GM21825 (cell line): ENCODE measurements around the gene MAP7D1.
A peak's percentile ranks its signal among the peaks of the same experiment; 100 is the strongest.
"Not testable (repeated sequence)": the region's sequence is repeated elsewhere in the genome, so short reads cannot be mapped to it uniquely, and the experiment has no call there.

Experiments used
- ATAC-seq: cut with Tn5 transposase; IDR thresholded peaks from one replicate; pipeline ENCODE4 v1.9.1; 2021; ENCODE audit warnings: mild to moderate bottlenecking, moderate library complexity; ENCODE audit not compliant: unreplicated experiment

The MAP7D1 gene

GRCh38 chr1:36199934-36200741, 44.2 kb downstream of the MAP7D1 start:
- ATAC-seq = no peak

- ATAC-seq = no peak
Observed at GRCh38 chr1:36203027-36203553, 47.1 kb downstream of the MAP7D1 start.

GRCh38 chr1:36203554-36204346, 47.8 kb downstream of the MAP7D1 start:
- no peak for ATAC-seq

- ATAC-seq = no peak
Observed at GRCh38 chr1:36204347-36204909, 48.5 kb downstream of the MAP7D1 start.

GRCh38 chr1:36206323-36206858, 50.4 kb downstream of the MAP7D1 start:
- no peak for ATAC-seq

GRCh38 chr1:36207339-36207738, 51.4 kb downstream of the MAP7D1 start:
- ATAC-seq = no peak

- no peak for ATAC-seq
Observed at GRCh38 chr1:36208978-36209703, 53.2 kb downstream of the MAP7D1 start.

GRCh38 chr1:36211307-36211706, 55.3 kb downstream of the MAP7D1 start:
- no peak for ATAC-seq

- no peak for ATAC-seq
Observed at GRCh38 chr1:36211841-36212240, 55.9 kb downstream of the MAP7D1 start.

- no peak for ATAC-seq
Observed at GRCh38 chr1:36212782-36213181, 56.8 kb downstream of the MAP7D1 start.

- no peak for ATAC-seq
Observed at GRCh38 chr1:36217670-36218069, 61.7 kb downstream of the MAP7D1 start.

GRCh38 chr1:36221901-36222300, 65.9 kb downstream of the MAP7D1 start:
- ATAC-seq = not testable (repeated sequence)

- ATAC-seq = no peak
Observed at GRCh38 chr1:36222481-36223380, 66.8 kb downstream of the MAP7D1 start.

GRCh38 chr1:36223381-36223995, 67.5 kb downstream of the MAP7D1 start:
- no peak for ATAC-seq

- ATAC-seq = peak; percentile 89
Observed at GRCh38 chr1:36223996-36224536, 68.1 kb downstream of the MAP7D1 start, which contains the start of gene THRAP3. THRAP3 (plus strand) TSS chr1:36224443; CDS start chr1:36282564, 58,121 bp downstream.

- peak; percentile 46 for ATAC-seq
Observed at GRCh38 chr1:36224537-36225282, 68.8 kb downstream of the MAP7D1 start.

- no peak for ATAC-seq
Observed at GRCh38 chr1:36225283-36225899, 69.4 kb downstream of the MAP7D1 start.

- ATAC-seq = not testable (repeated sequence)
Observed at GRCh38 chr1:36230279-36230678, 74.3 kb downstream of the MAP7D1 start.
